Spleen (tissue), 11 donors: Measurements from ENCODE around the gene INTS4. TPM values are rescaled to one million over a fixed set of nuclear protein-coding genes. Genes with fewer than 3 reads are reported as not detected.
"Not testable (repeated sequence)": the region's sequence is repeated elsewhere in the genome, so short reads cannot be mapped to it uniquely, and the experiment has no call there.

Source experiments
- DNase-seq: peaks from one replicate; pipeline ENCODE4 v3.0.0-alpha.2; 2020
- H3K27ac ChIP-seq, 8 donors: fragments of 200-600 bp; sonication (generic) in 7 of 8; 1 replicate in 4 of 8; 2 replicates in 4 of 8; pipeline versions ENCODE4 v1.5.0 to v1.8.0; 2016 to 2021; ENCODE audit warnings: inconsistent platforms in 4 of 8, mild to moderate bottlenecking in 4 of 8, moderate library complexity in 1 of 8
- H3K27me3 ChIP-seq, 7 donors: fragments of 200-600 bp; sonication (generic) in 6 of 7; replicated peaks in 1 of 7; 1 replicate in 4 of 7; 2 replicates in 3 of 7; pipeline versions ENCODE4 v1.5.0 to v1.8.0; 2016 to 2021; ENCODE audit warnings: inconsistent platforms in 3 of 7, mild to moderate bottlenecking in 1 of 7
- H3K36me3 ChIP-seq, 6 donors: fragments of 200-600 bp; sonication (generic) in 5 of 6; 1 replicate in 4 of 6; 2 replicates in 2 of 6; pipeline versions ENCODE4 v1.5.0 to v1.8.0; 2016 to 2021; ENCODE audit warnings: inconsistent platforms in 2 of 6
- H3K4me1 ChIP-seq, 6 donors: fragments of 200-600 bp; sonication (generic) in 5 of 6; 1 replicate in 3 of 6; 2 replicates in 3 of 6; pipeline versions ENCODE4 v1.5.0 to v1.8.0; 2016 to 2021; ENCODE audit warnings: inconsistent platforms in 3 of 6
- H3K4me3 ChIP-seq, 8 donors: fragments of 200-600 bp; sonication (generic) in 7 of 8; 1 replicate in 4 of 8; 2 replicates in 4 of 8; pipeline versions ENCODE4 v1.5.0 to v1.8.0; 2016 to 2021; ENCODE audit warnings: inconsistent platforms in 4 of 8, mild to moderate bottlenecking in 4 of 8, moderate library complexity in 2 of 8
- H3K9me3 ChIP-seq, 8 donors: fragments of 200-600 bp; sonication (generic) in 7 of 8; 1 replicate in 4 of 8; 2 replicates in 4 of 8; pipeline versions ENCODE4 v1.5.0 to v1.8.0; 2016 to 2021; ENCODE audit warnings: inconsistent platforms in 4 of 8
- CTCF ChIP-seq, 11 experiments: fragments of 200-600 bp in 7 of 11; fragments of 450-650 bp in 4 of 11; sonication (generic) in 4 of 11; IDR thresholded peaks in 8 of 11; conservative IDR thresholded peaks in 3 of 11; 1 replicate in 7 of 11; 2 replicates in 4 of 11; pipeline versions ENCODE4 v1.4.0 to v1.8.0; 2016 to 2021; ENCODE audit warnings: antibody characterized with exemption in 11 of 11, inconsistent platforms in 4 of 11, mild to moderate bottlenecking in 1 of 11
- POLR2A ChIP-seq, 3 donors: fragments of 450-650 bp; IDR thresholded peaks; one replicate each; pipeline ENCODE4 v1.5.1; 2017; ENCODE audit warnings: antibody characterized with exemption in 3 of 3, mild to moderate bottlenecking in 1 of 3
- POLR2AphosphoS5 ChIP-seq, 3 donors: sonication (generic); formaldehyde crosslinking; IDR thresholded peaks; one replicate each; pipeline ENCODE4 v1.5.1; 2017; ENCODE audit warnings: antibody characterized with exemption in 3 of 3
- WGBS, 5 donors: extraction: QIAGEN DNeasy Blood & Tissue Kit in 3 of 5; methylation state at CpG; one replicate each; pipeline versions ENCODE4 v1.1.5 to v1.1.7; 2013 to 2018; 5-methylcytosine and 5-hydroxymethylcytosine counted together
- intact Hi-C: fragments of 100-400 bp; cut with DNase I; formaldehyde crosslinking; loops from one replicate; pipeline ENCODE4 v1.15.0; 2023; ENCODE audit warnings: low total_unique reads
- polyA plus RNA-seq, 3 donors: library from polyadenylated mRNA; stranded (reverse); fragments of 200-250 nt; gene quantifications; one replicate each; pipeline ENCODE4 v1.2.1, GENCODE V29; 2013
- total RNA-seq, 7 donors: library from RNA; depleted of rRNA in 3 of 7; stranded (reverse); fragments of >200 nt in 3 of 7; fragmentation: NEBNext Ultra II Directional in 4 of 7; extraction: Animal tissue kit (Norgen Biotek cat#: 25700) in 4 of 7; gene quantifications; one replicate each; pipeline versions ENCODE4 v1.1.0 to v1.2.1, GENCODE V29; 2016 to 2021
- donor health status: healthy with polysubstance abuse.
- donor health status: DM: no; HTN: no; CAD: no; lungs with moderate emphysema.
- donor health status: DM: no; HTN: no; CAD: no.
- donor health status: Bipolar disorder and iron deficiency.
- donor health status: healthy.
- donor health status: DM: no; HTN: no; CAD: no.
- donor health status: DM: yes; HTN: yes; CAD: no.

INTS4 gene
- total and polyA plus RNA-seq, 10 donors = 17.7 to 68.5 (median 46.8) TPM

- DNase-seq, H3K9me3 ChIP-seq, H3K27me3 ChIP-seq, H3K4me1 ChIP-seq, H3K4me3 ChIP-seq, intact Hi-C loops, H3K27ac ChIP-seq: not testable (repeated sequence)
- H3K36me3 ChIP-seq = peaks cover 0 to 79% (median 43%) of the 10 kb centered on the region in 6 donors
Observed at GRCh38 chr11:77890100-77890614, 104.3 kb downstream of the INTS4 start.

- H3K4me1 ChIP-seq, H3K27me3 ChIP-seq, intact Hi-C loops, H3K9me3 ChIP-seq, DNase-seq, H3K27ac ChIP-seq, H3K4me3 ChIP-seq: not testable (repeated sequence)
- H3K36me3 ChIP-seq = peaks cover 0 to 79% (median 51%) of the 10 kb centered on the region in 6 donors
- WGBS, 5 donors = 91 to 100% (median 94%) methylated on average over 5 of the region's 5 CpGs
Observed at GRCh38 chr11:77889045-77889444, 105.4 kb downstream of the INTS4 start.

GRCh38 chr11:77886401-77886800 is 108.1 kb downstream of the INTS4 start:
- no peaks in the 10 kb centered on the region for H3K27me3 ChIP-seq
- intact Hi-C loops = no loop called here
- DNase-seq = no peak
- TF ChIP-seq POLR2A (IDR thresholded peaks at IDR 0.05) (no peak), POLR2AphosphoS5 (IDR thresholded peaks at IDR 0.05) (no peak), CTCF (IDR thresholded peaks at IDR 0.05 in 8 of 11, conservative IDR thresholded peaks at IDR 0.05 in 3 of 11) (no peak)
- WGBS, 5 donors = 86 to 97% (median 96%) methylated on average over 18 of the region's 18 CpGs
- H3K4me1 ChIP-seq = peaks cover 0 to 6% (median 0%) of the 10 kb centered on the region in 6 donors
- H3K27ac ChIP-seq = no peak overlapping the region
- H3K9me3 ChIP-seq = no peaks in the 10 kb centered on the region
- H3K4me3 ChIP-seq = no peak overlapping the region
- peaks cover 0 to 79% (median 57%) of the 10 kb centered on the region in 6 donors for H3K36me3 ChIP-seq

GRCh38 chr11:77884829-77885190 is 109.7 kb downstream of the INTS4 start:
- peaks cover 0 to 79% (median 56%) of the 10 kb centered on the region in 6 donors for H3K36me3 ChIP-seq
- no peak for DNase-seq
- H3K27me3 ChIP-seq = no peaks in the 10 kb centered on the region
- peaks cover 0 to 6% (median under 1%) of the 10 kb centered on the region in 6 donors for H3K4me1 ChIP-seq
- 96 to 99% (median 98%) methylated on average over 6 of the region's 6 CpGs for WGBS, 5 donors
- H3K27ac ChIP-seq = no peak overlapping the region
- TF ChIP-seq POLR2A (IDR thresholded peaks at IDR 0.05) (no peak), POLR2AphosphoS5 (IDR thresholded peaks at IDR 0.05) (no peak), CTCF (IDR thresholded peaks at IDR 0.05 in 8 of 11, conservative IDR thresholded peaks at IDR 0.05 in 3 of 11) (no peak)
- no peak overlapping the region for H3K4me3 ChIP-seq
- intact Hi-C loops = no loop called here
- no peaks in the 10 kb centered on the region for H3K9me3 ChIP-seq

- TF ChIP-seq POLR2AphosphoS5 (IDR thresholded peaks at IDR 0.05) (no peak), CTCF (IDR thresholded peaks at IDR 0.05 in 8 of 11, conservative IDR thresholded peaks at IDR 0.05 in 3 of 11) (no peak), POLR2A (IDR thresholded peaks at IDR 0.05) (no peak)
- Histone ChIP-seq H3K27me3 (no peaks in the 10 kb centered on the region), H3K27ac (no peak overlapping the region), H3K36me3 (peaks cover 0 to 79% (median 53%) of the 10 kb centered on the region in 6 donors), H3K4me3 (no peak overlapping the region), H3K9me3 (no peaks in the 10 kb centered on the region), H3K4me1 (peaks cover 0 to 10% (median 3%) of the 10 kb centered on the region in 6 donors)
- intact Hi-C loops = no loop called here
- WGBS, 5 donors = 80 to 89% (median 88%) methylated on average over 6 of the region's 6 CpGs
- no peak for DNase-seq
Observed at GRCh38 chr11:77884186-77884828, 110.2 kb downstream of the INTS4 start.
